ENCODE data around the gene HTN1. TPM values are rescaled to one million over a fixed set of nuclear protein-coding genes. Genes with fewer than 3 reads are reported as not detected.
"Not testable (repeated sequence)": the region's sequence is repeated elsewhere in the genome, so short reads cannot be mapped to it uniquely, and the experiment has no call there.

The HTN1 gene
- total RNA-seq, 1 donor: not detected

- DNase-seq (ENCODE audit: insufficient read length, low spot score, missing footprints): no peak
- Histone ChIP-seq H2AFZ (ENCODE audit: low read length) (no peak overlapping the region), H3K27me3 (ENCODE audit: insufficient read depth, low read length) (no peaks in the 10 kb centered on the region), H3K79me2 (ENCODE audit: insufficient read depth, low read length) (no peaks in the 10 kb centered on the region), H3K4me2 (ENCODE audit: insufficient read depth, low read length) (no peak overlapping the region), H4K20me1 (ENCODE audit: insufficient read depth, low read length) (no peaks in the 10 kb centered on the region), H3K4me3 (ENCODE audit: insufficient read depth, low read length) (no peak overlapping the region), H3K4me1 (ENCODE audit: insufficient read depth, low read length) (no peaks in the 10 kb centered on the region), H3K27ac (ENCODE audit: low read depth, low read length) (no peak overlapping the region), H3K36me3 (ENCODE audit: insufficient read depth, low read length) (no peaks in the 10 kb centered on the region), H3K9me3 (ENCODE audit: low read depth, low read length) (no peaks in the 10 kb centered on the region)
- TF ChIP-seq CTCF (IDR thresholded peaks at IDR 0.05; ENCODE audit: extremely low read depth, low read depth, low read length): no peak
These were observed 8.5 kb upstream of the HTN1 start for GRCh38 chr4:70041652-70042286.

- not testable (repeated sequence) for H4K20me1 ChIP-seq (ENCODE audit: insufficient read depth, low read length); H3K79me2 ChIP-seq (ENCODE audit: insufficient read depth, low read length); H3K4me1 ChIP-seq (ENCODE audit: insufficient read depth, low read length); H3K36me3 ChIP-seq (ENCODE audit: insufficient read depth, low read length); H3K4me3 ChIP-seq (ENCODE audit: insufficient read depth, low read length); H3K27me3 ChIP-seq (ENCODE audit: insufficient read depth, low read length); H3K4me2 ChIP-seq (ENCODE audit: insufficient read depth, low read length); H3K27ac ChIP-seq (ENCODE audit: low read depth, low read length); H3K9me3 ChIP-seq (ENCODE audit: low read depth, low read length); DNase-seq (ENCODE audit: insufficient read length, low spot score, missing footprints); H2AFZ ChIP-seq (ENCODE audit: low read length)
These were observed 6.3 kb downstream of the HTN1 start for GRCh38 chr4:70056534-70056933.

- H3K4me1 ChIP-seq (ENCODE audit: insufficient read depth, low read length): no peaks in the 10 kb centered on the region
- no peaks in the 10 kb centered on the region for H3K36me3 ChIP-seq (ENCODE audit: insufficient read depth, low read length)
- DNase-seq (ENCODE audit: insufficient read length, low spot score, missing footprints): no peak
- H3K4me3 ChIP-seq (ENCODE audit: insufficient read depth, low read length): no peak overlapping the region
- no peaks in the 10 kb centered on the region for H3K27me3 ChIP-seq (ENCODE audit: insufficient read depth, low read length)
- no peaks in the 10 kb centered on the region for H3K9me3 ChIP-seq (ENCODE audit: low read depth, low read length)
- H4K20me1 ChIP-seq (ENCODE audit: insufficient read depth, low read length): no peaks in the 10 kb centered on the region
- no peak overlapping the region for H3K4me2 ChIP-seq (ENCODE audit: insufficient read depth, low read length)
- H2AFZ ChIP-seq (ENCODE audit: low read length): no peak overlapping the region
- H3K79me2 ChIP-seq (ENCODE audit: insufficient read depth, low read length): no peaks in the 10 kb centered on the region
- no peak overlapping the region for H3K27ac ChIP-seq (ENCODE audit: low read depth, low read length)
- no peak for TF ChIP-seq CTCF (IDR thresholded peaks at IDR 0.05; ENCODE audit: extremely low read depth, low read depth, low read length)
These were observed 7.4 kb downstream of the HTN1 start for GRCh38 chr4:70057651-70058050.

GRCh38 chr4:70059149-70059548, 8.9 kb downstream of the HTN1 start:
- TF ChIP-seq CTCF (IDR thresholded peaks at IDR 0.05; ENCODE audit: extremely low read depth, low read depth, low read length): no peak
- H3K79me2 ChIP-seq (ENCODE audit: insufficient read depth, low read length): no peaks in the 10 kb centered on the region
- H3K36me3 ChIP-seq (ENCODE audit: insufficient read depth, low read length): no peaks in the 10 kb centered on the region
- H3K4me1 ChIP-seq (ENCODE audit: insufficient read depth, low read length): no peaks in the 10 kb centered on the region
- H3K27me3 ChIP-seq (ENCODE audit: insufficient read depth, low read length): no peaks in the 10 kb centered on the region
- H2AFZ ChIP-seq (ENCODE audit: low read length): no peak overlapping the region
- H3K27ac ChIP-seq (ENCODE audit: low read depth, low read length): no peak overlapping the region
- no peak overlapping the region for H3K4me2 ChIP-seq (ENCODE audit: insufficient read depth, low read length)
- no peaks in the 10 kb centered on the region for H3K9me3 ChIP-seq (ENCODE audit: low read depth, low read length)
- no peak overlapping the region for H3K4me3 ChIP-seq (ENCODE audit: insufficient read depth, low read length)
- no peak for DNase-seq (ENCODE audit: insufficient read length, low spot score, missing footprints)
- no peaks in the 10 kb centered on the region for H4K20me1 ChIP-seq (ENCODE audit: insufficient read depth, low read length)
